T-helper 1 cell treated with Interleukin-12 subunit alpha and Interleukin-12 subunit beta and Interleukin-4 antibody, amounts not matched to agents 30 μg/mL and 1 μg/mL, for 36 hours (primary cell): ENCODE results near the gene CAP1.
A peak's percentile ranks its signal among the peaks of the same experiment; 100 is the strongest.

ENCODE experiments used
- H3K27ac Mint-ChIP-seq: one replicate; pipeline ENCODE4 v1.8.0; 2021; ENCODE audit warnings: mild to moderate bottlenecking, mixed read lengths
- H3K27me3 Mint-ChIP-seq: one replicate; pipeline ENCODE4 v1.8.0; 2021; ENCODE audit warnings: low read depth, mixed read lengths
- H3K36me3 Mint-ChIP-seq: one replicate; pipeline ENCODE4 v1.8.0; 2021; ENCODE audit warnings: low read depth, mixed read lengths
- H3K4me1 Mint-ChIP-seq: one replicate; pipeline ENCODE4 v1.8.0; 2021; ENCODE audit warnings: low read depth, mixed read lengths
- H3K4me3 Mint-ChIP-seq: one replicate; pipeline ENCODE4 v1.8.0; 2021; ENCODE audit warnings: mild to moderate bottlenecking, moderate library complexity, mixed read lengths
- H3K9me3 Mint-ChIP-seq: one replicate; pipeline ENCODE4 v1.8.0; 2021; ENCODE audit warnings: mixed read lengths

Gene CAP1

DNA sequence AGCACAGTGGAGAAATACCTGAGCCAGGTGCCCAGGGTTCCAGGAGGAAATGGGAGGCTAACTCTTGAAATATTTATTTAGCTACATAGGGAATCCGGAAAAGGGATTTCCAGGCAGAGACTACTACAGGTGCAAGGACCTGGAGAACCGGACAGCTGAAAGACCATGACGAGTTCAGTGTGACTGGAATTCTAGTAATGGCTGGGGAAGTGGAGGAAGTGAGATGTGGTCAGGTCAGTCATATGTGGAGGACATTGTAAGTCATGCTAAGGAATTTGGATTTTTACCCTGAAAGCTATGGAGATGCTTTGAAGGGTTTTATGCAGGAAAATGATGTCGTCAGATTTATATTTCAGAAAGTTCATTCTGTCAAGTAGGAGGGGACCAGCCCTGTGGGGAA is 1.8 kb downstream of the CAP1 start:
- H3K9me3 Mint-ChIP-seq, result no peaks in the 10 kb centered on the region
- H3K4me3 Mint-ChIP-seq, result peak overlapping the region; percentile 96
- no peaks in the 10 kb centered on the region for H3K27me3 Mint-ChIP-seq
- H3K27ac Mint-ChIP-seq, result peak overlapping the region; percentile 53
- peaks cover 55% of the 10 kb centered on the region for H3K4me1 Mint-ChIP-seq
- H3K36me3 Mint-ChIP-seq, result peaks cover 48% of the 10 kb centered on the region

DNA sequence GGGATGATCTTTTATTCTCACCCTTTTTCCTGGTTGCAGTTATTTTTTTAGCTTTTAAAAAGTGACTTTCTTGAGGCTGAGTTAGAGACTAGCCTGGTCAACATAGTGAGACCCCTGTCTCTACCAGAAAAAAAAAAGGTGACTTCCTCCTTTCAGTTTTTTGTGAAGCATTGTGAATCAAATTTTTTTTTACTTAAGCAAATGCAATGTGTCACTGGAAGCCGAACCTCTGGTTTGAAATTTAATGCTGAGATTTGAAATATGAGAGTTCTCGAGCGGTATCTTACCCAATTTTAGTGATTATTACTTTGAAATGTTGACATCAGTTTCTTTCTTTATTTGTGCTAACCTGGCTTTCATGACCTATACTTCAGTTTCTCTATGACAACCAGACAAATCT is 3.6 kb downstream of the CAP1 start:
- Mint-ChIP-seq H3K4me3 (peak overlapping the region; percentile 96), H3K36me3 (peaks cover 58% of the 10 kb centered on the region), H3K9me3 (no peaks in the 10 kb centered on the region), H3K27ac (peak overlapping the region; percentile 41), H3K27me3 (no peaks in the 10 kb centered on the region), H3K4me1 (peaks cover 59% of the 10 kb centered on the region)

DNA sequence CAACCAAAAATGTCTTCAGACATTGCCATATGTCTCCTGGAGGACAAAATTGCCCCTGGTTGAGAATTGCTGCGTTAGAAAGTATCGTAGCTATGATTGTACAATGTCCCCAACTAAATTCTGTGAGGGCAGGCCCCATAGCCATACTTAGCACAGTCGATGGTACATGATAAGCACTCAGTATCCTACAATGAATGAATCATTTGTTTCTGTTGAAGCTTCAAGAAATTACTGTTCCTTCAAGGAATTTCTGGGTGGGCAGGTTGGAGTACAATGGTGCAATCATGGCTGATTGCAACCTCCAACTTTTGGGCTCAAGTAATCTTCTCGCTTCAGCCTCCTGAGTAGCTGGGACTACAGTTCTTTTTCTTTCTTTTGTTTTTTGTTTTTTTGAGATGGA is 4.7 kb downstream of the CAP1 start:
- Mint-ChIP-seq H3K36me3 (peaks cover 65% of the 10 kb centered on the region), H3K4me3 (peak overlapping the region; percentile 77), H3K9me3 (no peaks in the 10 kb centered on the region), H3K27me3 (no peaks in the 10 kb centered on the region), H3K4me1 (peaks cover 62% of the 10 kb centered on the region), H3K27ac (peak overlapping the region; percentile 76)

DNA sequence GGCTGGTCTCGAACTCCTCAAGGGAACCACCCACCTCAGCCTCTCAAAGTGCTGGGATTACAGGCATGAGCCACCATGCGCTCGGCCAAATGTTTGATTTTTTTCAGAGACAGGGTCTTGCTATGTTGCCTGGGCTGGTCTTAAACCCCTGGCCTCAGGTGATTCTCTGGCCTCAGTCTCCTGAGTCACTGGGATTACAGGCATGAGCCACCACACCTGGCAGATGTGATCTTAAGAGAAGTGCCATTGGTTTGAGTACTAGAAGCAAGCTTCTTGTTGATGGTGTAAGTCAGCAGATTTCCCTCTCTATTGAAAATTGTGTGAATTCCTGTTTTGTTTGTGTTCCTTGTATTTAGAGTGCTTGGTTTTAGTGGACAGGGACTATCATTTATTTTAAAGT is 5.2 kb downstream of the CAP1 start:
- Mint-ChIP-seq H3K9me3 (no peaks in the 10 kb centered on the region), H3K27ac (peak overlapping the region; percentile 26), H3K36me3 (peaks cover 65% of the 10 kb centered on the region), H3K4me3 (peak overlapping the region; percentile 77), H3K27me3 (no peaks in the 10 kb centered on the region), H3K4me1 (peaks cover 63% of the 10 kb centered on the region)

DNA sequence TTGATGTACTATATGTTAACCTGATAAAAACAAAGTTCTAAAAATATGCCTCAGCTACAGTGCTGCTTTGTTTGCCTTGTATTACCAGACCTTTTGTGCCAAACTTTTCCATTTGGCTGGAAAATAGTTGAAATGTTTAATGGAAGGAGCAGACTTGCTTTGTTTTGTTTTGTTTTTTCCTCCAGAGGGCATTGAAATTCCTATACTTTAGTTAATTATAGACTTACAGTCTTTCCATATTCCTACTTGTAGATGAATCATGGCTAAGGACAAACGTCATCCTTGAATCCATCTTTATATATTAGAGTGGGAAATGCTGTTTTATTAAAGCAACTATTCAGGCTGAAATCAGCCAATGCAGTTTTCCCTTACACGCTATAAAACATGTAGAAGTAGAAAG is 6.7 kb downstream of the CAP1 start:
- Mint-ChIP-seq H3K36me3 (peaks cover 58% of the 10 kb centered on the region), H3K4me3 (peak overlapping the region; percentile 10), H3K27me3 (no peaks in the 10 kb centered on the region), H3K9me3 (no peaks in the 10 kb centered on the region), H3K27ac (peak overlapping the region; percentile 55), H3K4me1 (peaks cover 67% of the 10 kb centered on the region)

DNA sequence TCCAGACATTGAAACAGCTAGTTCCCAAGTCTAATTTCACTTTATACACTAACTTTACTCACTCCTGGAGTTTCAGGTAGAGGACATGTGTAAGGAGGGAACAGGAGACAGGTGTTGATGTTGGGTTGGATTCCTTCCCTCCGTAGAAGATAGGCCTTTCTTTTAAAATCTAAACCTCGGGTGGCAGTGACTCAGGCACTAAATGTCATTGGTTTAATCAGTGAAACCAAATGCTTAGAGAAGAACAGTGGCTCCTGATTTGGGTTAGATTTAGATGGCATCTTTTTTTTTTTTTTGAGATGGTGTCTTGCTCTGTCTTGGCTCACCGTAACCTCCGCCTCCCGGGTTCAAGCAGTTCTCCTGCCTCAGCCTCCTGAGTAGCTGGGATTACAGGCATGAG is 7.2 kb downstream of the CAP1 start:
- Mint-ChIP-seq H3K4me1 (peaks cover 62% of the 10 kb centered on the region), H3K27me3 (no peaks in the 10 kb centered on the region), H3K4me3 (peak overlapping the region; percentile 10), H3K36me3 (peaks cover 53% of the 10 kb centered on the region), H3K27ac (peak overlapping the region; percentile 55), H3K9me3 (no peaks in the 10 kb centered on the region)

DNA sequence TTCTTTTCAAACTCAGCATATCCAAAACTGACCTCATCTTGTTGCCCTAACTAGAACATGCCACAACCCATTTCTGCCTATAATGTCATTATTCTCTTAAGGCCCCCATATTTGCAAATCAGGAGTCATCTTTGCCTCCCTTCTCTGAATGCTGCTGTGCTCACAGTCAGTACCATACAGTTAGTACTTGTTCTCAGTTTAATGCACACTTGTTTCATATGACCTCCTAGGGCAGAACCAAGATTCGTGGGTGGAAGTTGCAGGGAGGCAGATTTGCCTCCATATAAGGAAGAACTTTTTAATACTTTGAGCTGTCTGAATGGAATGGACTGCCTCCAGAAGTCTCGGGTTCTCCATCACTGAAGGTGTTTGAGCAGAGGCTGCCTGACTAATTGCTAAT is 9.2 kb downstream of the CAP1 start:
- H3K9me3 Mint-ChIP-seq, result no peaks in the 10 kb centered on the region
- H3K27me3 Mint-ChIP-seq, result no peaks in the 10 kb centered on the region
- H3K4me3 Mint-ChIP-seq, result no peak overlapping the region
- peaks cover 50% of the 10 kb centered on the region for H3K36me3 Mint-ChIP-seq
- H3K4me1 Mint-ChIP-seq, result peaks cover 65% of the 10 kb centered on the region
- H3K27ac Mint-ChIP-seq, result peak overlapping the region; percentile 75

DNA sequence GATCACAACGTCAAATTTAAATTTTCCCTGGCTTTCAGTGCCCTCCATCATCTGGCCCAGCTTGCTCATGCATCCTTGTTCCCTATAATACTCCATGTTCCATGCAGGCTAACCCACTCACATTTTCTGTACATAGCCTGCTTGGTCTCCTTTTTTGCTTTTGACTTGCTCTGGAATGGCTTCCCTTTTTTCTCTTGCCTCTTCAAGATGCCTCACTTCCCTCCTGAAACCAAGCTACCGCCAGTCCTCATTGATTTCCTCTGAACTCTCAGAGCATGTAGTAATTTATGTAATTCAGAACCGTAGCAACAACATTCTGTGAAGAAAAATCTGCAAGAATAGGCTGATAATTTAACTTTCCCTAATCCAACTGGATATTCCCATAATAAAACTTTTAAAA is 10.3 kb downstream of the CAP1 start:
- Mint-ChIP-seq H3K27me3 (no peaks in the 10 kb centered on the region), H3K4me1 (peaks cover 63% of the 10 kb centered on the region), H3K27ac (peak overlapping the region; percentile 52), H3K9me3 (no peaks in the 10 kb centered on the region), H3K4me3 (peak overlapping the region; percentile 60), H3K36me3 (peaks cover 46% of the 10 kb centered on the region)

DNA sequence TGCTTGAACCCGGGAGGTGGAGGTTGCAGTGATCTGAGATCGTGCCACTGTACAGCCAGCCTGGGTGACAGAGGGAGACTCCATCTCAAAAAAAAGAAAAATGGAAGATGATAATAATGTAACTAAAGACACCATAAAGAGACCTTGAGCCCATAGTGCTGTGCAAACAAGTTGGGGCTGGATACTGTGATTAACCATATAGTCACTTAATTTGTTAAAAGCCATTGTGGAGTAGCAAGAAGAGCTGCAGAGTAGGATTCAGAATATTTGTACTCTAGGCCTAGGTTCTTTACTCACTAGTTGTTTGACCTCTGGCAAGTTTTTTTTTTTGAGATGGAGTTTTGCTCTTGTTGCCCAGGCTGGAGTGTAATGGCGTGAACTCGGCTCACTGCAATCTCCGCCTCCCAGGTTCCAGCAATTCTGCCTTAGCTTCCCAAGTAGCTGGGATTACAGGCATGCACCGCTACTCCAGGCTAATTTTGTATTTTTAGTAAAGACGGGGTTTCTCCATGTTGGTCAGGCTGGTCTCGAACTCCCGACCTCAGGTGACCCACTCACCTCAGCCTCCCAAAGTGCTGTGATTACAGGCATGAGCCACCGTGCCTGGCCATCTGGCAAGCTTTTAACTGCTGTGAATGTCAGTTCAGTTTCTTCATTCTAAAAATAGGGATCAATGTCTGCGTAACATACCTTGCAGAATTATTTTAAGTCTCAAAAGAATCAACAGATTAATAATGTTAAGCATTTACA is 12.8 kb downstream of the CAP1 start:
- H3K27ac Mint-ChIP-seq, result no peak overlapping the region
- peaks cover 49% of the 10 kb centered on the region for H3K36me3 Mint-ChIP-seq
- peaks cover 70% of the 10 kb centered on the region for H3K4me1 Mint-ChIP-seq
- no peak overlapping the region for H3K4me3 Mint-ChIP-seq
- H3K27me3 Mint-ChIP-seq, result no peaks in the 10 kb centered on the region
- no peaks in the 10 kb centered on the region for H3K9me3 Mint-ChIP-seq

DNA sequence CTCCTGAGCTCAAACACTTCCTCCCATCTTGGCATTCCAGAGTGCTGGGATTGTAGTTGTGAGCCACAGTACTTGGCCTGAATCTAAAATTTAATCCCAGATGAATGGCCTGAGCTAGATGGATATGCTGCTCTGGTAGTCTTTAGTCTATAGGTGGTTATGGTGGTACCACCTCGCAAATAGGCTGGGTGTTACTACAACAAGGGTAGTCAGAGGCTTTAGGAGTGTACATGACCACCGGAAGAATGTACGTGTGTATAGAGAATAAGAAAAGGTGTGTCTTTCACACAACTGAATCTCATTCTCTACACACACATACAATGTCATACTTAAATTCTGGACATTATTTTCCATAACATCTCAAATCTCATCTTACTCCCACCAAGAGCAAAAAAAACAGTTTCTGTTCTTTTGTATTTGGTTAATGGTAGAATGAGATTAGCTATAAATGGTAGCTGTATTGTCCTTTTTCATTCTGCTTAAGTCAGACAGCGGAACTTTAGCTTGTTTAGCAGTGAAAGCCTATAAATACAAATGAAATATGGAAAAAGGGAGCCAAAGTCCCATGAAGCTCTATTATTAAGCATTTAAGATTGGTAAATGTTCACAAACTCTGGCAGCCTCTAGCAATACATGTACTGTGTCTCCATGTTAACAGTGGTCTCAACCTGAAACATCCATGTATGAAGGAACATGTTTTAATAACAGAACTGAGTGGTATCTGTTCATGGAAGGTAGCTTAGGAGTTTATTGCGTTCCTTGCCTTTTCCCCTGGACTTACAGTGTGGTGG is 16.2 kb downstream of the CAP1 start:
- no peaks in the 10 kb centered on the region for H3K9me3 Mint-ChIP-seq
- peaks cover 57% of the 10 kb centered on the region for H3K36me3 Mint-ChIP-seq
- H3K27me3 Mint-ChIP-seq, result no peaks in the 10 kb centered on the region
- H3K27ac Mint-ChIP-seq, result peak overlapping the region; percentile 79
- H3K4me1 Mint-ChIP-seq, result peaks cover 79% of the 10 kb centered on the region
- H3K4me3 Mint-ChIP-seq, result no peak overlapping the region

DNA sequence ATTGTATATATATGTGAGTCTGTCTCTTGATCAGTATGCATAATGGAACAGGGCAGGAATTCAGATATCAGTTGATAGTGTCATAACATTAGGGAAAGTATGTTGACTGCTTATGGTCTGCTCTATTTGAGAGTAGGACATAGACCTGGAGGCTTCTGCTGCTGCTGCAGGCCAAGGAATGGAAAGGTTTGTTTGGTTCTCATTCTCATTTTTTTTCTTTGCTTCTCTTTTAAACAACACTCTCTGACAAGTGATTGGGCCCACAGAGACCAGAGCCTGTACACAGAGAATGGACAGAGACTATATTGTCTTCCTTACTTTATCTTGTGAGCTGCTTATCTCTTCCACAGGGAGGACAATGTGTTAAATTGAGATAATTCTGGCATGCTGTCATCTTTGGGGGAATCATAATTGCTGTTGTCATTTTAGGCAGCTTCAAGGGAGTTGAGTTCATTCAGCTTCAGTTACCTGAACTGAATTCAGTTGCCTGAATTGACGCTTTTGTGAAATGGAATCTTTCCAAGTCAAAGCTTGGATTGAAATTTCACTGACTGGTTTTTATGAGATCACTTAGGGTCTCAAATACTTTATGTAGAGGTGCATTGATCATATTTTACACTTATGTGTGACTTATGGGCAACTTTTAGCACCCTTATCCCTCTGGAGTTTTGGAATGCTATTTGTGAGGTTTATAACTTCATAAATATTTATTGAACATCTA is 16.9 kb downstream of the CAP1 start:
- Mint-ChIP-seq H3K27ac (peak overlapping the region; percentile 79), H3K9me3 (no peaks in the 10 kb centered on the region), H3K4me3 (peak overlapping the region; percentile 27), H3K36me3 (peaks cover 60% of the 10 kb centered on the region), H3K27me3 (no peaks in the 10 kb centered on the region), H3K4me1 (peaks cover 78% of the 10 kb centered on the region)

DNA sequence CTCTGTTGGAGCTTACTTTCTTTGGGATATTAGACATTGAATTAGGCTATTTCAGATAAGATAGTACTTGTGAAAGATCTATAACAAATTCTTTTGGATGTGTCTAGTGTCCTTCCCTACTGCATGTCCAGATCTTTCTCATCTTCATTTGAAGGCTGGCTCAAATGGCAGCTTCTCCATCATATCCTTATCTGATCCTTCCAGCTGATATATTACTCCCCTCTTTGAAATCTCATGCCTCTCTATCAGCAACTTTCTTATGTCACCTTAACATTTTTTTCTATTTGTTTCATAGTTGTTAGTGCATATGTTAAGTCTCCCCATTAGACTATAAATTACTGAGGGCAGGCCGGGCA is 17.5 kb downstream of the CAP1 start:
- H3K36me3 Mint-ChIP-seq, result peaks cover 59% of the 10 kb centered on the region
- H3K4me3 Mint-ChIP-seq, result no peak overlapping the region
- H3K27ac Mint-ChIP-seq, result peak overlapping the region; percentile 81
- no peaks in the 10 kb centered on the region for H3K9me3 Mint-ChIP-seq
- H3K4me1 Mint-ChIP-seq, result peaks cover 78% of the 10 kb centered on the region
- H3K27me3 Mint-ChIP-seq, result no peaks in the 10 kb centered on the region

DNA sequence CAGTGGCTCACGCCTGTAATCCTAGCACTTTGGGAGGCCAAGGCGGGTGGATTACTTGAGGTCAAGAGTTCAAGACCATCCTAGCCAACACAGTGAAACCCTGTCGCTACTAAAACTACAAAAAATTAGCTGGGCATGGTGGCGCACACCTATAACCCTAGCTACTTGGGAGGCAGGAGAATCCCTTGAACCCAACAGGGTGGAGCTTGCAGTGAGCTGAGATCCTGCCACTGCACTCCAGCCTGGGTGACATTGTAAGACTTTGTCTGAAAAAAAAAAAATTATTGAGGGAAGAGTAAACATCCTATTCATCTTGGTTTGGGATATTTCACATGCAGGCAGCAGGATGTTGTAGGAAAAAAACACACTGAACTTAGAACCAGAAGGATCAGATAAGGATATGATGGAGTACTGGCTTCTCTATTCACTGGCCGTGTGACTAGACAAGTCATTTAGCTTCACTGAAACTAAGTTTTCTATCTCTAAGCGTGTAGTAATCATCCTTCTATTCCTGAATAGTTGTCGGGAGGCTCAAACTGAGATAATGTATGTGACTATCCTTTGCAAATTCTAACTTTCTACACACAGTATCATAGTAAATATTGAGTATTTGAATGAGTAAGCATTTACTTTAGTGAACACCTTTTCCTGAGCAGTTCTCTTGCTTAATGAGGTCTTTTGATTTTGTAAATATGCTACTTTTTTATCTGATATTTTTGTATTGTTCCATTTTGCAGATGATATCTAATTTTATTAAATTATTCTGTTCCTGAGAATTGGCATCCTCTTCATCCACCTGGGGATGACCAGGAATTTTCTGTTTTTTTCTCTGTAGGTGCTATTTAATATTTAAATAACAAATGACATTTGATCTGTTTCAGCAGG is 18.2 kb downstream of the CAP1 start:
- peak overlapping the region; percentile 81 for H3K27ac Mint-ChIP-seq
- no peaks in the 10 kb centered on the region for H3K9me3 Mint-ChIP-seq
- no peaks in the 10 kb centered on the region for H3K27me3 Mint-ChIP-seq
- H3K36me3 Mint-ChIP-seq, result peaks cover 61% of the 10 kb centered on the region
- peaks cover 79% of the 10 kb centered on the region for H3K4me1 Mint-ChIP-seq
- peak overlapping the region; percentile 58 for H3K4me3 Mint-ChIP-seq
